Ishikawa (cell line): ENCODE data around the gene TMPRSS4.

Experiments used
- CEBPB ChIP-seq: IDR thresholded peaks from 2 replicates; pipeline ENCODE4 v1.6.1; 2012
- CREB1 ChIP-seq: IDR thresholded peaks from 2 replicates; pipeline ENCODE4 v1.6.1; 2012; ENCODE audit warnings: low read depth
- EGR1 ChIP-seq: IDR thresholded peaks from 2 replicates; pipeline ENCODE4 v1.6.1; 2012
- EP300 ChIP-seq: IDR thresholded peaks from 2 replicates; pipeline ENCODE4 v1.6.1; 2012; ENCODE audit warnings: borderline replicate concordance
- FOXM1 ChIP-seq: IDR thresholded peaks from 2 replicates; pipeline ENCODE4 v1.6.1; 2012; ENCODE audit warnings: low read depth, borderline replicate concordance
- NFIC ChIP-seq: IDR thresholded peaks from 2 replicates; pipeline ENCODE4 v1.6.1; 2012
- RAD21 ChIP-seq: IDR thresholded peaks from 2 replicates; pipeline ENCODE4 v1.6.1; 2012; ENCODE audit warnings: low read depth
- TAF1 ChIP-seq: IDR thresholded peaks from 2 replicates; pipeline ENCODE4 v1.6.1; 2012; ENCODE audit warnings: low read depth, mild to moderate bottlenecking
- TCF12 ChIP-seq: IDR thresholded peaks from 2 replicates; pipeline ENCODE4 v1.6.1; 2012; ENCODE audit warnings: low read depth
- TEAD4 ChIP-seq: IDR thresholded peaks from 2 replicates; pipeline ENCODE4 v1.6.1; 2012
- YY1 ChIP-seq: IDR thresholded peaks from 2 replicates; pipeline ENCODE4 v1.6.1; 2012; ENCODE audit warnings: low read depth
- ZBTB7A ChIP-seq: IDR thresholded peaks from 2 replicates; pipeline ENCODE4 v1.6.1; 2012; ENCODE audit warnings: low read depth
- TF ChIP-seq, protein P1 (sequence below): IDR thresholded peaks from 2 replicates; pipeline ENCODE4 v1.6.1; 2012
- TF ChIP-seq, protein P2 (sequence below): IDR thresholded peaks from 2 replicates; pipeline ENCODE4 v1.6.1; 2012
- TF ChIP-seq, protein P3 (sequence below): IDR thresholded peaks from 2 replicates; pipeline ENCODE4 v1.6.1; 2012; ENCODE audit warnings: low read depth, mild to moderate bottlenecking

Gene TMPRSS4

DNA sequence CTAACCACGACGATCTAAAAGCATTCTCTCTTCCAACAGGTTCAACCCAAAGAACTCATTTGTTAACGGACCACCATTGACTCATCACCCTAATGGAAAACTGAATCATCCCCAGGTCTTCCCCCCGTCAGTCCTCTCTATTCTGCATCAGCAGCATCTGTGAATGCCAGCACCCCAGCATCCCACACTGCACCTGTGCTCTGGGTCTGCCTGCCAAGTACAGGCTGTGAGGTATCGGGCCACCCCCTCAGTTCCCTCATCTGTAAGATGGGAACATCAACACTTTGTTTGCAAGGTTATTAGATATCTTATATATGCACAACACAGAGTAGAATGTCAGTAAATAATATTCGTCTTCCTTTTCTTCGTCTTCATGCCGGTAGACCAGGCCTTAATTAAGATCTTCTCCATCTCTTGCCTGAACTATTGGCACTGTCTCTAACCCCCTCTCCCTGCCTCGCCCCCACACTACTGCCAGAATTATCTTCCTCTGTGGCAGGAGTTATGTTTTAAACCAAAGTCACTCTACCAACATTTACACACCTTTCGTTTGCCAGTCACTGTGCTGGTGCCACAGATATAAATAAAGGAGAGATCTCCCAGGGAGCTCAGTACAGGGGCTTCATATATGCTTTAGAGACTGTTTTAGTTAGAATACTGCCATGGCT is 7.8 kb upstream of the TMPRSS4 start:
- TF ChIP-seq, protein P1, sequence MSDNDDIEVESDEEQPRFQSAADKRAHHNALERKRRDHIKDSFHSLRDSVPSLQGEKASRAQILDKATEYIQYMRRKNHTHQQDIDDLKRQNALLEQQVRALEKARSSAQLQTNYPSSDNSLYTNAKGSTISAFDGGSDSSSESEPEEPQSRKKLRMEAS, result no peak
- TF ChIP-seq, protein P2, sequence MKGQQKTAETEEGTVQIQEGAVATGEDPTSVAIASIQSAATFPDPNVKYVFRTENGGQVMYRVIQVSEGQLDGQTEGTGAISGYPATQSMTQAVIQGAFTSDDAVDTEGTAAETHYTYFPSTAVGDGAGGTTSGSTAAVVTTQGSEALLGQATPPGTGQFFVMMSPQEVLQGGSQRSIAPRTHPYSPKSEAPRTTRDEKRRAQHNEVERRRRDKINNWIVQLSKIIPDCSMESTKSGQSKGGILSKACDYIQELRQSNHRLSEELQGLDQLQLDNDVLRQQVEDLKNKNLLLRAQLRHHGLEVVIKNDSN, result no peak
- TF ChIP-seq YY1, result no peak
- no peak for TF ChIP-seq CREB1
- TF ChIP-seq EGR1, result no peak
- TF ChIP-seq ZBTB7A, result no peak
- TF ChIP-seq EP300, result no peak
- TF ChIP-seq CEBPB, result no peak
- TF ChIP-seq, protein P3, sequence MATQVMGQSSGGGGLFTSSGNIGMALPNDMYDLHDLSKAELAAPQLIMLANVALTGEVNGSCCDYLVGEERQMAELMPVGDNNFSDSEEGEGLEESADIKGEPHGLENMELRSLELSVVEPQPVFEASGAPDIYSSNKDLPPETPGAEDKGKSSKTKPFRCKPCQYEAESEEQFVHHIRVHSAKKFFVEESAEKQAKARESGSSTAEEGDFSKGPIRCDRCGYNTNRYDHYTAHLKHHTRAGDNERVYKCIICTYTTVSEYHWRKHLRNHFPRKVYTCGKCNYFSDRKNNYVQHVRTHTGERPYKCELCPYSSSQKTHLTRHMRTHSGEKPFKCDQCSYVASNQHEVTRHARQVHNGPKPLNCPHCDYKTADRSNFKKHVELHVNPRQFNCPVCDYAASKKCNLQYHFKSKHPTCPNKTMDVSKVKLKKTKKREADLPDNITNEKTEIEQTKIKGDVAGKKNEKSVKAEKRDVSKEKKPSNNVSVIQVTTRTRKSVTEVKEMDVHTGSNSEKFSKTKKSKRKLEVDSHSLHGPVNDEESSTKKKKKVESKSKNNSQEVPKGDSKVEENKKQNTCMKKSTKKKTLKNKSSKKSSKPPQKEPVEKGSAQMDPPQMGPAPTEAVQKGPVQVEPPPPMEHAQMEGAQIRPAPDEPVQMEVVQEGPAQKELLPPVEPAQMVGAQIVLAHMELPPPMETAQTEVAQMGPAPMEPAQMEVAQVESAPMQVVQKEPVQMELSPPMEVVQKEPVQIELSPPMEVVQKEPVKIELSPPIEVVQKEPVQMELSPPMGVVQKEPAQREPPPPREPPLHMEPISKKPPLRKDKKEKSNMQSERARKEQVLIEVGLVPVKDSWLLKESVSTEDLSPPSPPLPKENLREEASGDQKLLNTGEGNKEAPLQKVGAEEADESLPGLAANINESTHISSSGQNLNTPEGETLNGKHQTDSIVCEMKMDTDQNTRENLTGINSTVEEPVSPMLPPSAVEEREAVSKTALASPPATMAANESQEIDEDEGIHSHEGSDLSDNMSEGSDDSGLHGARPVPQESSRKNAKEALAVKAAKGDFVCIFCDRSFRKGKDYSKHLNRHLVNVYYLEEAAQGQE, result no peak

DNA sequence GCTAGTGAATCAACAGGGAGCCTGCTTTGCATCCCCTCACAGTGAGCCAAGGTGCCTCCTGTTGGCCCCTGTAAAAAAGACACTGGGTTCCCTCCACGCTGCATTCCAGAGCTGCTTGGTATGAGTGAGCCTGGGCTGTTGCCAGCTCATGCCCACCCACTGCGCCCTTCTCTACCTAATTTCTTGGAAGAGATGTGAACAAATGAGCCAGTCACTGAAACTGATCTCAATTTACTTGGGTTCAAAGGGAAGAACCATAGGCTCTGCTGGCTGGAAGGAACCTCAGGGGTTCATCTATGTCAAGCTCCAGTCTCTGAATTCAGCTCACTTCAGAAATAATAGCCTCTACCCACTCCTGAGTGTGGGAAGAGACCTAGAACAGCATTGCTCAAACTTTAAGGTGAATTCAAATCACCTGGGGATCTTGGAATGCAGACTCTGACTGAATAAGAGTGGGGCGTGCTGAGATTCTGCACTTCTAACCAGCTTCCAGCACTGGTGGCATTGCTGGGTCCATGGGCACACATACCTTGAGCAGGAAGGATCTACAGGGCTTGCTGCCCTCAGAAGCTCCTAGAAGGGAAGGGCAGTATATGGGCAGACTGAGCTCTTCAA is 5.4 kb upstream of the TMPRSS4 start:
- TF ChIP-seq EP300 (no peak), TCF12 (peak; percentile 63; the same call in 1 of the 2 replicates), NFIC (peak; percentile 81), TEAD4 (peak; percentile 85), FOXM1 (no peak)

DNA sequence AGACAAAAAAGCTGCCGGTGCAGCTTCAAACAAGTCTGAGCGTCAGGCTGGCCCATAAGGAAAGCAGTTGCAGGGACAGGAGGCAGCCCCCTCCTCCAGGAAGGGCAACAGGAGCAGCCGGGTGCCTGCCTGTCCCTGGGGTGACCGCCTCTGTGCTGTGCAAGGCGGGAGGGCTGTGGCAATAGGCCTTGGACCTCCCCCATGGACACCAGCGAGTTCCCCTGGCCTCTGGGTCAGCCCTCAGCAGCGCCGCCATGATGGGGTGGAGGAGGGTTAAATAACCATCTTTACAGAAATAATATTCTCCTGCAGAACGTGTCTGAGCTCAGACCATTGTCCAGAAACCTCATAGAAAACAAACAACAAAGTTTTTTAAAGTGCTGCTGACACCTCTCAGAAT is 3.3 kb upstream of the TMPRSS4 start:
- TF ChIP-seq FOXM1 (no peak), TEAD4 (no peak), NFIC (no peak), EGR1 (no peak), TAF1 (no peak)
- TF ChIP-seq, protein P3, result no peak

DNA sequence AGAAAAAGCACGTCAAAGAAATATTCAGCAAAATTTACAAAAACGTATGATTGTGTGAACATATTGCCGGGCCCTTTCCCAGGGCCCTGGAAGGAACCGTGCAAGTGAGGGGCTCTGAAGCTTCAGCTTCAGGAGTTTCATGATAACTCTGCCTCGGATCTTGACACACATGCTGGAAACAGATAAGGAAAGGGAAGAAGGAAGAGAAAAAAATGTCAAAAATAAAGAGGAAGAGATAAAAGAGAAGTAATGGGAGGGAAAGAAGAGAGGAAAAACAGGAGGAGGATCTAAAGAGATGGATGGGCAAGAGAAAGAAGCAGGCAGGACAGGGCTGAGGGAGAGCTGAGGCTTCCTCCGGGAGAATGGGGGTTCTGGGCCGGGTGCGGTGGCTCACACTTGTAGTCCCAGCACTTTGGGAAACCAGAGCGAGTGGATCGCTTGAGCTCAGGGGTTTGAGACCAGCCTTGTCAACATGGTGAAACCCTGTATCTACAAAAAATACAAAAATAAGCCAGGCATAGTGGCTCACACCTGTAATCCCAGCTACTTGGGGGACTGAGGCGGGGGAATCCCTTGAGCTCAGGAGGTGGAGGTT is 2.7 kb upstream of the TMPRSS4 start:
- TF ChIP-seq, protein P2, result no peak
- no peak for TF ChIP-seq CREB1
- TF ChIP-seq FOXM1, result no peak
- TF ChIP-seq YY1, result no peak
- TF ChIP-seq ZBTB7A, result no peak
- no peak for TF ChIP-seq CEBPB
- no peak for TF ChIP-seq TAF1
- TF ChIP-seq TCF12, result no peak
- TF ChIP-seq EGR1, result no peak
- TF ChIP-seq TEAD4, result no peak
- TF ChIP-seq EP300, result no peak
- TF ChIP-seq, protein P3, result no peak
- no peak for TF ChIP-seq NFIC
- TF ChIP-seq RAD21, result no peak
- TF ChIP-seq, protein P1, result no peak
